Measurements from ENCODE around the gene SRSF9. TPM values are rescaled to one million over a fixed set of nuclear protein-coding genes. Genes with fewer than 3 reads are reported as not detected.
A peak's percentile ranks its signal among the peaks of the same experiment; 100 is the strongest.

Gene SRSF9
- total RNA-seq, 1 donor from 2014 or later: 248 TPM

- H3K27ac Mint-ChIP-seq: no peak overlapping the region
- H3K4me3 Mint-ChIP-seq: no peak overlapping the region
- peaks cover 11% of the 10 kb centered on the region for H3K4me1 Mint-ChIP-seq (ENCODE audit: unreplicated experiment)
- no peak for DNase-seq (ENCODE audit: extremely low spot score, unreplicated experiment)
- H3K9me3 Mint-ChIP-seq: no peaks in the 10 kb centered on the region
- H3K36me3 Mint-ChIP-seq: peaks cover 11% of the 10 kb centered on the region
- no peaks in the 10 kb centered on the region for H3K27me3 Mint-ChIP-seq
- TF ChIP-seq CTCF (conservative IDR thresholded peaks at IDR 0.05): no peak
These were observed 16.7 kb upstream of the SRSF9 start for GRCh38 chr12:120485961-120486881.

DNA sequence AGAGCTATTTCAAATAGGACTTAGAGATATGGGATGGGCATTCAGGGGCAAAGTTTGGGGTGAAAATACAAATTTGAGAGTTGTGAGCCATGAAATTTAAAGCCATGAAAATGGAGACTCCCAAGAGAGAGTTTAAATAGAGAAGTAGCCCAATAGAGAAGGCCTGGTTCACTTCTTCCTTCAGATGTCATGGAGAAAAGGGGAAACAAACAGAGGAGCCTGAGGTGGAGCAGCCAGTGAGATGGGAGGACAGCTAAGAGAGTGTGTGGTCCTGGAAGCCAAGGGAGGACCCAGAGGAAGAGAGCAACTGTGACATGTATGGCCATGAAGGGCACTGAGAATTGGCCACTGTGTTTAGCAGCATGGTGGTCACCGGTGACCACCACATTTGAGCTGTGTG lies 14.1 kb upstream of the SRSF9 start:
- Mint-ChIP-seq H3K36me3 (peaks cover 8% of the 10 kb centered on the region), H3K27me3 (no peaks in the 10 kb centered on the region), H3K4me1 (ENCODE audit: unreplicated experiment) (peaks cover 12% of the 10 kb centered on the region), H3K27ac (no peak overlapping the region), H3K4me3 (no peak overlapping the region), H3K9me3 (no peaks in the 10 kb centered on the region)
- no peak for TF ChIP-seq CTCF (conservative IDR thresholded peaks at IDR 0.05)
- DNase-seq (ENCODE audit: extremely low spot score, unreplicated experiment): no peak

- Mint-ChIP-seq H3K27me3 (no peaks in the 10 kb centered on the region), H3K27ac (no peak overlapping the region), H3K36me3 (peaks cover 8% of the 10 kb centered on the region), H3K4me1 (ENCODE audit: unreplicated experiment) (peaks cover 15% of the 10 kb centered on the region), H3K4me3 (no peak overlapping the region), H3K9me3 (no peaks in the 10 kb centered on the region)
- no peak for DNase-seq (ENCODE audit: extremely low spot score, unreplicated experiment)
- no peak for TF ChIP-seq CTCF (conservative IDR thresholded peaks at IDR 0.05)
These were observed 11.6 kb upstream of the SRSF9 start for GRCh38 chr12:120481022-120481767.

DNA sequence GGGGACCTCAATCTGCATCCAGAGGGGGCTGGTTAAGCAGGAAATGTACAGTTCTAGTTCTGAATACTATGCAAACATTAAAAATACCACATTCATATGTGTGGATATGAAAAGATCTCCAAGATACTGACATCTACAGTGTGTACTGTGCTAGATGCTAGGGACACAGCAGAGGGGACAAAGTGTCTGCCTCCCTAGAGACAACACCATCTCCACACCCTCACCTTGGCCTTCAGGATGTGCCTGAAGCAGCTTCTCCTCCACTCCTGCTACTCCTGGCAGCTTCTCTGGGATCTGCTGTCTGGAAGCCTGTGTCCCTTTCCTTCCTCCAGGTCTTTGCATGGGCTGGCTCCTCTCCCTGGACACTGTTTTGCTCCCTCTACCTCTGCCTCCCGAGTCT lies 10.7 kb upstream of the SRSF9 start:
- peaks cover 8% of the 10 kb centered on the region for H3K36me3 Mint-ChIP-seq
- H3K27me3 Mint-ChIP-seq: no peaks in the 10 kb centered on the region
- peaks cover 17% of the 10 kb centered on the region for H3K4me1 Mint-ChIP-seq (ENCODE audit: unreplicated experiment)
- H3K9me3 Mint-ChIP-seq: no peaks in the 10 kb centered on the region
- H3K27ac Mint-ChIP-seq: peak overlapping the region; percentile 91
- no peak for DNase-seq (ENCODE audit: extremely low spot score, unreplicated experiment)
- no peak for TF ChIP-seq CTCF (conservative IDR thresholded peaks at IDR 0.05)
- no peak overlapping the region for H3K4me3 Mint-ChIP-seq

- Mint-ChIP-seq H3K27ac (peak overlapping the region; percentile 91), H3K4me3 (peak overlapping the region; percentile 59)
These were observed 9.9 kb upstream of the SRSF9 start for GRCh38 chr12:120479458-120479857.

More at GRCh38 chr12:120479458-120479857, 9.9 kb upstream of the SRSF9 start:
- no peak for DNase-seq (ENCODE audit: extremely low spot score, unreplicated experiment)
- Mint-ChIP-seq H3K9me3 (no peaks in the 10 kb centered on the region), H3K36me3 (peaks cover 8% of the 10 kb centered on the region), H3K27me3 (no peaks in the 10 kb centered on the region), H3K4me1 (ENCODE audit: unreplicated experiment) (peaks cover 23% of the 10 kb centered on the region)
- TF ChIP-seq CTCF (conservative IDR thresholded peaks at IDR 0.05): no peak

All from type B pancreatic cell (in vitro differentiated cells).